ENCODE measurements around the gene LIX1L. TPM values are rescaled to one million over a fixed set of nuclear protein-coding genes. Genes with fewer than 3 reads are reported as not detected.

The LIX1L gene
- total and polyA plus RNA-seq, 2 of the 13 experiments (the other 11 are each of a cell fraction or from before 2014, with no cell fraction given) = 8.1 to 24.9 TPM

GRCh38 chr1:145996433-145997015, 38.7 kb upstream of the LIX1L start, which contains the start of gene TXNIP (continued):
- TF ChIP-seq SRSF9 (IDR thresholded peaks at IDR 0.05; ENCODE audit: borderline replicate concordance, insufficient read depth, low read depth, low read length, poor library complexity, severe bottlenecking) = no peak
- no peak; the same call in 1 of the 2 replicates for TF ChIP-seq ZFP82 (CRISPR knock-in tag; IDR thresholded peaks at IDR 0.05; ENCODE audit: borderline replicate concordance)
- peak; percentile 92 for TF ChIP-seq SALL2 (CRISPR knock-in tag; IDR thresholded peaks at IDR 0.05)
- TF ChIP-seq ZNF816 (CRISPR knock-in tag; IDR thresholded peaks at IDR 0.05; ENCODE audit: borderline replicate concordance) = peak; percentile 75; the same call in 1 of the 2 replicates
- TF ChIP-seq, protein P1, sequence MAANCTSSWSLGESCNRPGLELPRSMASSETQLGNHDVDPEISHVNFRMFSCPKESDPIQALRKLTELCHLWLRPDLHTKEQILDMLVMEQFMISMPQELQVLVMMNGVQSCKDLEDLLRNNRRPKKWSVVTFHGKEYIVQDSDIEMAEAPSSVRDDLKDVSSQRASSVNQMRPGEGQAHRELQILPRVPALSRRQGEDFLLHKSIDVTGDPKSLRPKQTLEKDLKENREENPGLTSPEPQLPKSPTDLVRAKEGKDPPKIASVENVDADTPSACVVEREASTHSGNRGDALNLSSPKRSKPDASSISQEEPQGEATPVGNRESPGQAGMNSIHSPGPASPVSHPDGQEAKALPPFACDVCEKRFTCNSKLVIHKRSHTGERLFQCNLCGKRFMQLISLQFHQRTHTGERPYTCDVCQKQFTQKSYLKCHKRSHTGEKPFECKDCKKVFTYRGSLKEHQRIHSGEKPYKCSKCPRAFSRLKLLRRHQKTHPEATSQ (CRISPR knock-in tag; IDR thresholded peaks at IDR 0.05; ENCODE audit: borderline replicate concordance) = peak; percentile 93; the same call in 1 of the 2 replicates
- peak; percentile 84 for TF ChIP-seq SKIL (CRISPR knock-in tag; IDR thresholded peaks at IDR 0.05; ENCODE audit: borderline replicate concordance)
- no peak for TF ChIP-seq ZNF207 (IDR thresholded peaks at IDR 0.05; ENCODE audit: borderline replicate concordance)
- 0 out of 2 replicates have a peak, but pooled peaks have one; percentile 74 for TF ChIP-seq THYN1 (CRISPR knock-in tag; IDR thresholded peaks at IDR 0.05; ENCODE audit: borderline replicate concordance, low read depth)
- TF ChIP-seq SOX5 (CRISPR knock-in tag; IDR thresholded peaks at IDR 0.05; ENCODE audit: borderline replicate concordance) = peak; percentile 75; the same call in 1 of the 2 replicates
- TF ChIP-seq MEIS1 (CRISPR knock-in tag; IDR thresholded peaks at IDR 0.05; ENCODE audit: borderline replicate concordance) = peak; percentile 57; the same call in 1 of the 2 replicates
- no peak for TF ChIP-seq CERS6 (CRISPR knock-in tag; IDR thresholded peaks at IDR 0.05)
- TF ChIP-seq ZNF777 (CRISPR knock-in tag; IDR thresholded peaks at IDR 0.05) = no peak
- peak; percentile 82 for TF ChIP-seq ZNF563 (CRISPR knock-in tag; IDR thresholded peaks at IDR 0.05)
- no peak for TF ChIP-seq GTF2F1 (IDR thresholded peaks at IDR 0.05; ENCODE audit: low read length)
- TF ChIP-seq ZNF576 (CRISPR knock-in tag; IDR thresholded peaks at IDR 0.05) = no peak
- no peak for TF ChIP-seq MAFG (CRISPR knock-in tag; IDR thresholded peaks at IDR 0.05)
- TF ChIP-seq BCL6 (CRISPR knock-in tag; IDR thresholded peaks at IDR 0.05) = peak; percentile 72
- peak; percentile 68 for TF ChIP-seq POLR2G (IDR thresholded peaks at IDR 0.05; ENCODE audit: low read depth, low read length)
- TF ChIP-seq ATF6 (CRISPR knock-in tag; conservative IDR thresholded peaks at IDR 0.05) = no peak
- TF ChIP-seq NCOA1 (CRISPR knock-in tag; IDR thresholded peaks at IDR 0.05) = peak; percentile 99
- no peak for TF ChIP-seq ZKSCAN1 (IDR thresholded peaks at IDR 0.05; ENCODE audit: low read length)

Data from HepG2 (cell line).